GM12873 (cell line): Measurements from ENCODE around the gene CBARP.

Experiments
- TF ChIP-seq, protein P1 (sequence below): IDR thresholded peaks from 2 replicates; pipeline ENCODE4 v1.5.1; 2012; ENCODE audit warnings: low read depth, mild to moderate bottlenecking, moderate library complexity, low read length, control low read depth; ENCODE audit not compliant: insufficient read depth; ENCODE audit errors: missing control alignments

CBARP gene

DNA sequence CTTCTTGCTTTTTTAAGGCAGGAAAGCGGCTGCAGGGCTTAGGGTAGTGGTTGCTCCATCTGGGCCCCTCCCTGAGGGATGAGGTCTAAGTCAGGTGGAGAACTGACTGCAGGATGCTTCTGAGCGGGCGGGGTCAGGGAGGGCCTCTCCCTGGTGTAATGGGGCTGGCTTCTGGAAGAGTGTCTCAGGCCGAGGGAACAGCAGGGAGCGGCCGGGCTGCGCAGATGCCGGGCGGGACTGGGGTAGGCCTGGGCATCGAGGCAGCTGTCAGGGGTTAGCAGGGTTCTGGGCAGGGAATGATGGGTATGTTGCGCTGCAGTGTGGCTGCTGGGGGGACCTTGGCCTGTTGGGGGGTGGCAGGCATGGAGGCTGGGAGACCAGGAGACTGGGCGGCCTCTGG, 40.3 kb upstream of the CBARP start:
- TF ChIP-seq, protein P1, sequence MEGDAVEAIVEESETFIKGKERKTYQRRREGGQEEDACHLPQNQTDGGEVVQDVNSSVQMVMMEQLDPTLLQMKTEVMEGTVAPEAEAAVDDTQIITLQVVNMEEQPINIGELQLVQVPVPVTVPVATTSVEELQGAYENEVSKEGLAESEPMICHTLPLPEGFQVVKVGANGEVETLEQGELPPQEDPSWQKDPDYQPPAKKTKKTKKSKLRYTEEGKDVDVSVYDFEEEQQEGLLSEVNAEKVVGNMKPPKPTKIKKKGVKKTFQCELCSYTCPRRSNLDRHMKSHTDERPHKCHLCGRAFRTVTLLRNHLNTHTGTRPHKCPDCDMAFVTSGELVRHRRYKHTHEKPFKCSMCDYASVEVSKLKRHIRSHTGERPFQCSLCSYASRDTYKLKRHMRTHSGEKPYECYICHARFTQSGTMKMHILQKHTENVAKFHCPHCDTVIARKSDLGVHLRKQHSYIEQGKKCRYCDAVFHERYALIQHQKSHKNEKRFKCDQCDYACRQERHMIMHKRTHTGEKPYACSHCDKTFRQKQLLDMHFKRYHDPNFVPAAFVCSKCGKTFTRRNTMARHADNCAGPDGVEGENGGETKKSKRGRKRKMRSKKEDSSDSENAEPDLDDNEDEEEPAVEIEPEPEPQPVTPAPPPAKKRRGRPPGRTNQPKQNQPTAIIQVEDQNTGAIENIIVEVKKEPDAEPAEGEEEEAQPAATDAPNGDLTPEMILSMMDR = no peak

DNA sequence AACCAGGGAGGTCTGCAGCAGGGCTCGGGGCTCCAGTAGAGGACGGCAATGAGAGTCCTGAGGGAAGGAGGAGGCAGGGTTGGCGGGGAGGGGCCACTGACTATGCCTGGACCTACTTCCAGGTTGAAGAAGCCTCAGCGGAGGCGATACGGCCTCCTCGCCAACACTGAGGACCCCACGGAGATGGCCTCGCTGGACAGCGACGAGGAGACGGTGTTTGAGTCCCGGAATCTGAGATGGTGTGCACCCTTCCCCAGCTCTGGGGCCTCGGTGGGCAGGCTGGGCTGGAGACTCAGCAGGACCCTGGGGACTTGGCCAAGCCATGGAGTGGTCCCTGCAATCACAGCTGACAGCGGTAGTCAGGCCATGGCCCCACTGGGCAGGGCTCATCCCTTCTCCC, 39.3 kb upstream of the CBARP start:
- TF ChIP-seq, protein P1 = no peak

DNA sequence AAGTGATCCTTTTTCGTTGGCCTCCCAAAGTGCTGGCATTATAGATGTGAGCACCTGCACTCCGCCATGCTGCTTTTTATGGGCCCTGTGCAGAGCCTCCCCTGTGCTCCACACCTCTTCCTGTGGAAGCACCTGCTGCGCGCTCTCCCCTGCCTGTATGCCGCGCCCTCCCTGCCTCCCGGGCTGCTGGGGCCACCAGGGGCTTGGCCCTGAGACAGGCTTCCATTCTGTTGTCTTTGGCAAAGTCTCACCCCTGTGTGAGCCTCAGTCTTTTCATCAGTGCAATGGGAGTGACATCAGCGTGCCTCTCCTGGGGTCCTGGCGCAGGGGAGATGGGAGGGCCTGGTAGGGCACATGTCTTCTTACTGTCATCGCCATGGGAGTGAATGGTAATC, 38.8 kb upstream of the CBARP start:
- TF ChIP-seq, protein P1 = no peak

DNA sequence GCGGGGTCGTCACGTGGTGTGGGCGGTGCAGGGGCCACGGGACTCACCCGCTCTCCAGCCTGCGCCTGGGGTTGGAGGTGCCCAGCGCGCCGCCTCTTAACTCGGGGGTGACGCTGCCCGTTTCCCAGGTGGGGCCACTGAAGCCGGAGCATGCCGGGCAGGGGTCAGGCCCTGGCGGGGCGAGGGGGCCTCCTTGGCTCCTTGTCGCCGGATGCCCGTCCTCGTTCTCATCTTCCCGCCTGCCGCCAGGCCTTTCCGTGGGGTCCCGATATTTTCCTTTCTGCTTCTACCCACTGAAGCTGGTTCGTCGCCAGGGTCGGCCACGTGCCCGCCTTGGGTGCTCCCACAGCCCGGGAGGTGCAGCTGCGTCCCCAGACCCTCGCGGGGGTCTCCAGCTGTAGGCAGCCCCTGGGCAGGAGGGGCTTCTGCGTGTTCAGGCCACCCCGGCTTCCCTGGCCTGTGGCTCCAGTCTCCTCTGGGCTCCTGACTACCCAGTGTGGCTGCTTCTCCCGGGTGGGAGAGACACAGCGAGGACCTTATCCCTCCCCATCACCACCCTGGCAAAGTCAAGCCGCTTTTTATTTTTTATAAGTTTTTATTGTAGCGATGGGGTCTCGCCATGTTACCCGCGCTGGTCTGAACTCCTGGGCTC, 38.3 kb upstream of the CBARP start:
- TF ChIP-seq, protein P1 = no peak

DNA sequence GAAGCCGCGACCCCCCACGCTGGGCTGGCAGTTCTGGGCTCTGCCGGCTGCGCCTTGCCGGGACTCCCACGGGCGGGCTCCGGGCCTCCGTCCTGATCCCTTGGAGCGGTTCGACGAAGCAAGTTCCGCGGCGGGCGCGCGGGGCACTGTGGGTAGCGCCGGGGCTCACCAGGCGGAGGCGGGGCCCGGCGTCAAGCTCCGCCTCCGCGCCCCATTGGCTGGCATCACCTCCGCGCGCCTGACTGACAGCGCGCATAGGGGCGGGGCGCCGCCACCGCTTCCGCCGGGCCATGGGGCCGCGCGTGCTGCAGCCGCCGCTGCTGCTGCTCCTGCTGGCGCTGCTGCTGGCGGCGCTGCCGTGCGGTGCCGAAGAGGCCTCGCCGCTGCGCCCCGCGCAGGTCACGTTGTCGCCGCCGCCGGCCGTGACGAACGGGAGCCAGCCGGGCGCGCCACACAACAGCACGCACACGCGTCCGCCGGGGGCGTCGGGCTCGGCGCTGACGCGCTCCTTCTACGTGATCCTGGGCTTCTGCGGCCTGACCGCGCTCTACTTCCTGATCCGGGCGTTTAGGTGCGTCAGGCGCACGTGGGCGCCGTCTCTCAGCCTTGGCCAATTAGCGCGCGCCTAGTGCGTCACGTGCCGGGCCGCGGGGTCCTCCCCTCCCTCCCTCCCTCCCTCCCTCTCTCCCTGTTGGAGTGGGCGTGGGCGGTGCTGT, 37.6 kb upstream of the CBARP start, which contains the start of gene FAM174C:
TSS of gene FAM174C (plus strand) at position 271 of the 716 bp plus-strand sequence. CDS start at position 291, 20 bp downstream.
- TF ChIP-seq, protein P1 = no peak

DNA sequence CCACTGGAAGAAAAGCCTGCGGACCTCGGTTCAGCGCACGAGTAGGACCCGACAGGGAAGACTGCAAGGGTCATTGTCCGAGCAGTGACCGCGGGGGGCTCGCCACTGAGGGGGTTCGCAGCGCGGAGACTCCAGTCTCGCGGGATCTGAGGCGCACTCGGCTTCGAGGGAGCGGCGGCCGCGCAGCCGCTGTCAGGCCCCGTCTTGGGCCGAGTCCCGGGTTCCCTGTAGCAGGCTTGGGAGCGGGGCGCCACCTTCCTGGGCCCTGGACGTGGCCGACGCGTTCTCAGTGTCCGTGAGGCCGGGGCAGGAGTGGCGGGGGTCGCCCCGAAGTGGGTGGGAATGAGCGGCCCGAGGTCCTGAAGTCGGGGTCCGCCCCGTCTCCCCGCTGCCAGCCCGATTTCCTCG, 37.1 kb upstream of the CBARP start:
- TF ChIP-seq, protein P1 = no peak

DNA sequence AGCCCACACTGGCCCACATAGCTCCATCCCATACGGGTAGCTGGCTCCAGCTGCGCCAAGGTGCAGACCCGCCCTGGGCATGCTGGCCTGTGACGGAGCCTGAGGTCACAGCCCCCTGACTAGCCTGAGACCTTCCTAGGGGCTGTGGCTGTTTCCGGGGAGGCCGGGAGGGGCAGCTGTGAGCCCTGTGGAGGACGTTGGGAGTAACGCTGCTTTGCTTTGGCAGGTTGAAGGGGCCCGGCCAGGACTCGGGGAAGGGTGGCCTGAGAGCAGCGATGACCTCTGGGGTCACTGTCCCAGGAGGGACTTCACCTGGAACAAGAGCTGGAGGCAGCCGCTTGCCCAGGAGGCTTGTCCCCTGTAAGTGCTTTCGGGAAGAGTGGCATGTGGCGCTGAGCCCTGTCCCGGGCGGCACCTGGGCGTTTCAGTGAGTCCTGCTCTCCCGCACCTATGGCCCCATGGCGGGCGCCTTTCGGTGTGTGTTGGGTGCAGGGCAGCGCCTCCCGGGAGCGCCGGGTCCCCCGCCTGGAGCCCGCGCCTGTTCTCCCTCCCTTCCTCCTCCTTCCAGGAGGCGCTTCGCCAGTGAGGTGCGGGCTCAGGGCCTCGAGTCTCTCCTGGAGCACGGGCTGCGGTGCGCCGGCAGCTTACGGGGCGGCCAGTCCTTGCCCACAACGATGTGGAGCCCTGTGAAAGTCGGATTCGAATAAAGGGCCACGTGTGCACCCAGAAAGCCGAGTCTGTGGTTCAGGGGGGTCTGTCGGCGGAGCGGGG, 36.5 kb upstream of the CBARP start:
- TF ChIP-seq, protein P1 = no peak
